Measurements from ENCODE around the gene CSPG4. TPM values are rescaled to one million over a fixed set of nuclear protein-coding genes. Genes with fewer than 3 reads are reported as not detected.

Gene CSPG4
- total and polyA plus RNA-seq, 10 of the 15 experiments (the other 5 are each of a cell fraction or from before 2014, with no cell fraction given): 0.02 to 2.2 (median 0.76) TPM

DNA sequence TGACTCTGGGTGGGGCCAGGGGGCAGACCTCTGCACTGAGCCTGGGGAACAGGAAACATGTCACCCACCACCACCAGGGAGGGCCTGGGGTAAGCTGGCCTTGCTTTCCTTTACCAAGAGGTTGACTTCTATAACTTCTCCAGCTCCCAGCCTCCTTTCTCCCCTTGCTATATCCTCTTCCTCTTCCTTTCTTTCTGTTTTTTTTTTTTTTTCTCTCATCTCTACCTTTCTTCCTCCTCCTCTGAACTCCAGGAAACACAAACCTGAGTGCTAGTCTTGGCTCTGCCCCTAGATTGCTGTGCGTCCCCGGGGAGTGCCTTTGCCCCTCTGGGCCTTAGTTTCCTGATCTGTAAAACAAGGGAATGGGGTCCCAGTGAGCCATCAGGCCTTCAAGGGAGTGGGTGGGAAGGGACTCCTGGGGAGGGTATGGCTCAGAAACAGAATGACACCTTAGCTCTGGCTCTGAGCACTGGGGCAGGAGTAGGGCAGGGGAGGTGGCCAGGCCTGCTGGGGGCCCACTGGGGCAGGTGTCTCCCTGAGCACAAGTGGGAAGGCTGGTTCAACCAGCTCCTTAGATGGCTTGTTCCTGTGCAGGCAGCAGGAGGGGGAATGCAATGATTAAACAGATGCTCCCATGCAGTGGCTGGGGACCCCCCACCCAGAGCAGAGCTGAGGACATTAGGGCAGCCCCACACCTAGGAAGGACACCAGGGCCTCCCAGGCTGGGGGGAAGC lies 60.7 kb downstream of the CSPG4 start (continued):
- no peak for TF ChIP-seq REST (IDR thresholded peaks at IDR 0.05; ENCODE audit: low read depth, low read length)
- no peak for TF ChIP-seq KDM1A (IDR thresholded peaks at IDR 0.05; ENCODE audit: borderline replicate concordance)
- no peak for TF ChIP-seq MYC (IDR thresholded peaks at IDR 0.05; ENCODE audit: insufficient read depth, insufficient read length, insufficient replicate concordance, low read length, severe bottlenecking)
- no peak for TF ChIP-seq STAT3 (IDR thresholded peaks at IDR 0.05; ENCODE audit: low read depth, low read length)
- TF ChIP-seq, protein P1, sequence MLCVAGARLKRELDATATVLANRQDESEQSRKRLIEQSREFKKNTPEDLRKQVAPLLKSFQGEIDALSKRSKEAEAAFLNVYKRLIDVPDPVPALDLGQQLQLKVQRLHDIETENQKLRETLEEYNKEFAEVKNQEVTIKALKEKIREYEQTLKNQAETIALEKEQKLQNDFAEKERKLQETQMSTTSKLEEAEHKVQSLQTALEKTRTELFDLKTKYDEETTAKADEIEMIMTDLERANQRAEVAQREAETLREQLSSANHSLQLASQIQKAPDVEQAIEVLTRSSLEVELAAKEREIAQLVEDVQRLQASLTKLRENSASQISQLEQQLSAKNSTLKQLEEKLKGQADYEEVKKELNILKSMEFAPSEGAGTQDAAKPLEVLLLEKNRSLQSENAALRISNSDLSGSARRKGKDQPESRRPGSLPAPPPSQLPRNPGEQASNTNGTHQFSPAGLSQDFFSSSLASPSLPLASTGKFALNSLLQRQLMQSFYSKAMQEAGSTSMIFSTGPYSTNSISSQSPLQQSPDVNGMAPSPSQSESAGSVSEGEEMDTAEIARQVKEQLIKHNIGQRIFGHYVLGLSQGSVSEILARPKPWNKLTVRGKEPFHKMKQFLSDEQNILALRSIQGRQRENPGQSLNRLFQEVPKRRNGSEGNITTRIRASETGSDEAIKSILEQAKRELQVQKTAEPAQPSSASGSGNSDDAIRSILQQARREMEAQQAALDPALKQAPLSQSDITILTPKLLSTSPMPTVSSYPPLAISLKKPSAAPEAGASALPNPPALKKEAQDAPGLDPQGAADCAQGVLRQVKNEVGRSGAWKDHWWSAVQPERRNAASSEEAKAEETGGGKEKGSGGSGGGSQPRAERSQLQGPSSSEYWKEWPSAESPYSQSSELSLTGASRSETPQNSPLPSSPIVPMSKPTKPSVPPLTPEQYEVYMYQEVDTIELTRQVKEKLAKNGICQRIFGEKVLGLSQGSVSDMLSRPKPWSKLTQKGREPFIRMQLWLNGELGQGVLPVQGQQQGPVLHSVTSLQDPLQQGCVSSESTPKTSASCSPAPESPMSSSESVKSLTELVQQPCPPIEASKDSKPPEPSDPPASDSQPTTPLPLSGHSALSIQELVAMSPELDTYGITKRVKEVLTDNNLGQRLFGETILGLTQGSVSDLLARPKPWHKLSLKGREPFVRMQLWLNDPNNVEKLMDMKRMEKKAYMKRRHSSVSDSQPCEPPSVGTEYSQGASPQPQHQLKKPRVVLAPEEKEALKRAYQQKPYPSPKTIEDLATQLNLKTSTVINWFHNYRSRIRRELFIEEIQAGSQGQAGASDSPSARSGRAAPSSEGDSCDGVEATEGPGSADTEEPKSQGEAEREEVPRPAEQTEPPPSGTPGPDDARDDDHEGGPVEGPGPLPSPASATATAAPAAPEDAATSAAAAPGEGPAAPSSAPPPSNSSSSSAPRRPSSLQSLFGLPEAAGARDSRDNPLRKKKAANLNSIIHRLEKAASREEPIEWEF (IDR thresholded peaks at IDR 0.05; ENCODE audit: insufficient replicate concordance, low read depth, low read length): no peak
